ENCODE measurements around the gene OASL. TPM values are rescaled to one million over a fixed set of nuclear protein-coding genes. Genes with fewer than 3 reads are reported as not detected.

The OASL gene
- total RNA-seq, 1 donor from 2014 or later: 0.11 TPM

GRCh38 chr12:121008347-121009098, 30.5 kb downstream of the OASL start:
- Mint-ChIP-seq H3K4me1 (no peaks in the 10 kb centered on the region), H3K27me3 (ENCODE audit: low read depth) (no peaks in the 10 kb centered on the region), H3K4me3 (no peak overlapping the region), H3K27ac (no peak overlapping the region), H3K36me3 (peaks cover 28% of the 10 kb centered on the region), H3K9me3 (no peaks in the 10 kb centered on the region)
- TF ChIP-seq CTCF (IDR thresholded peaks at IDR 0.05; ENCODE audit: unreplicated experiment): no peak
- no peak for DNase-seq (ENCODE audit: low spot score in 2 of 2, unreplicated experiment in 2 of 2)

GRCh38 chr12:121005346-121005815, 33.7 kb downstream of the OASL start:
- H3K27ac Mint-ChIP-seq: no peak overlapping the region
- peaks cover 30% of the 10 kb centered on the region for H3K36me3 Mint-ChIP-seq
- H3K4me1 Mint-ChIP-seq: peaks cover 3% of the 10 kb centered on the region
- no peak for TF ChIP-seq CTCF (IDR thresholded peaks at IDR 0.05; ENCODE audit: unreplicated experiment)
- no peak overlapping the region for H3K4me3 Mint-ChIP-seq
- H3K27me3 Mint-ChIP-seq (ENCODE audit: low read depth): no peaks in the 10 kb centered on the region
- H3K9me3 Mint-ChIP-seq: no peaks in the 10 kb centered on the region
- DNase-seq (ENCODE audit: low spot score in 2 of 2, unreplicated experiment in 2 of 2): no peak

GRCh38 chr12:121004253-121004815, 34.7 kb downstream of the OASL start:
- peaks cover 8% of the 10 kb centered on the region for H3K4me1 Mint-ChIP-seq
- DNase-seq (ENCODE audit: low spot score in 2 of 2, unreplicated experiment in 2 of 2): no peak
- H3K9me3 Mint-ChIP-seq: no peaks in the 10 kb centered on the region
- no peak overlapping the region for H3K27ac Mint-ChIP-seq
- H3K36me3 Mint-ChIP-seq: peaks cover 30% of the 10 kb centered on the region
- H3K4me3 Mint-ChIP-seq: no peak overlapping the region
- no peaks in the 10 kb centered on the region for H3K27me3 Mint-ChIP-seq (ENCODE audit: low read depth)
- TF ChIP-seq CTCF (IDR thresholded peaks at IDR 0.05; ENCODE audit: unreplicated experiment): no peak

GRCh38 chr12:121003650-121004049, 35.4 kb downstream of the OASL start:
- DNase-seq (ENCODE audit: low spot score in 2 of 2, unreplicated experiment in 2 of 2): no peak
- Mint-ChIP-seq H3K36me3 (peaks cover 30% of the 10 kb centered on the region), H3K27ac (no peak overlapping the region), H3K9me3 (no peaks in the 10 kb centered on the region), H3K4me1 (peaks cover 8% of the 10 kb centered on the region), H3K4me3 (no peak overlapping the region), H3K27me3 (ENCODE audit: low read depth) (no peaks in the 10 kb centered on the region)
- TF ChIP-seq CTCF (IDR thresholded peaks at IDR 0.05; ENCODE audit: unreplicated experiment): no peak

GRCh38 chr12:121001841-121002483, 37.1 kb downstream of the OASL start:
- Mint-ChIP-seq H3K27me3 (ENCODE audit: low read depth) (no peaks in the 10 kb centered on the region), H3K4me3 (no peak overlapping the region), H3K27ac (peak overlapping the region; percentile 34), H3K4me1 (peaks cover 8% of the 10 kb centered on the region), H3K9me3 (no peaks in the 10 kb centered on the region), H3K36me3 (peaks cover 22% of the 10 kb centered on the region)
- no peak for DNase-seq (ENCODE audit: low spot score in 2 of 2, unreplicated experiment in 2 of 2)
- no peak for TF ChIP-seq CTCF (IDR thresholded peaks at IDR 0.05; ENCODE audit: unreplicated experiment)
